ENCODE measurements around the gene SUPT16H. TPM values are rescaled to one million over a fixed set of nuclear protein-coding genes. Genes with fewer than 3 reads are reported as not detected.

SUPT16H gene
- total and polyA plus RNA-seq, 2 of the 13 experiments (the other 11 are each of a cell fraction or from before 2014, with no cell fraction given) = 77.5 to 230 TPM

DNA sequence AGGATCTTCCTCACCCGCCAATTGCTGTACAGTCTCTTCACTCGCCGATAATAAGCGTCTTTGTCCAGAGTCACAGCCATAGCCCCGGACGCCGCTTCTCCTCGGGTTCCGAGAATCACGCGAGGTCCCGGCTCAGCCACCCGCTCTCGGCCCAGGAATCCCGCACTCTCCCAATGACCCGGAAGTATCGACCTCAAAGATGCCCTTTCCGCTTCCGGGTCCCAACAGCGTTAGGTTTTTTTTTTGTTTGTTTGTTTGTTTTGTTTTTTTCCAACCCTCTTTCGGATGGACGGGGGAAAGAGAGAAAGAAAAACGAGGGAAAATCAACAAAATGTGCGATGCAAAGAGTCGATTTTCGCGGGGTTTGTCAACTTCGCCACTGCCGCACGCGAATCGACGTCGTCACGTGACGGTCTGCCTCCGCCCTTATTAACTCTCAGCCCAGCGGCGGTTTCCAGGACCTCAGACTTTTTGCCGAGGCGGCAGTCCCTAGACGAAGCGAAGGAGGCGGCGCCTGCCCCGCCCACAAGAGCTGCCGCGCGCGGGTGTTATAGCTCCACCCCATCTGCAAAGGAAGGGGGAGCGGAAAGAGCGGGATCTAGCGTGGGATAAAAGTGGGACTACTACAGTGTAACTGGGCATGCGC, at the start of gene SUPT16H (continued):
- TF ChIP-seq GZF1 (CRISPR knock-in tag; IDR thresholded peaks at IDR 0.05) (no peak), ZNF607 (CRISPR knock-in tag; IDR thresholded peaks at IDR 0.05; ENCODE audit: borderline replicate concordance) (peak; percentile 70; the same call in 1 of the 2 replicates), ZFAT (CRISPR knock-in tag; conservative IDR thresholded peaks at IDR 0.05) (no peak), ESRRA (CRISPR knock-in tag; IDR thresholded peaks at IDR 0.05; ENCODE audit: low read depth) (no peak; the same call in 1 of the 2 replicates), ZBTB39 (CRISPR knock-in tag; IDR thresholded peaks at IDR 0.05) (0 out of 2 replicates have a peak, but pooled peaks have one; percentile 52), ZNF124 (CRISPR knock-in tag; IDR thresholded peaks at IDR 0.05) (0 out of 2 replicates have a peak, but pooled peaks have one; percentile 12), ZNF234 (CRISPR knock-in tag; conservative IDR thresholded peaks at IDR 0.05) (no peak), MZF1 (CRISPR knock-in tag; IDR thresholded peaks at IDR 0.05; ENCODE audit: borderline replicate concordance) (peak; percentile 91; the same call in 1 of the 2 replicates), NAIF1 (CRISPR knock-in tag; IDR thresholded peaks at IDR 0.05; ENCODE audit: borderline replicate concordance) (peak; percentile 65; the same call in 1 of the 2 replicates), ZNF143 (CRISPR knock-in tag; IDR thresholded peaks at IDR 0.05) (no peak), TRAFD1 (CRISPR knock-in tag; IDR thresholded peaks at IDR 0.05; ENCODE audit: borderline replicate concordance) (peak; percentile 82; the same call in 1 of the 2 replicates), ZFP36L2 (CRISPR knock-in tag; IDR thresholded peaks at IDR 0.05) (no peak), REXO4 (CRISPR knock-in tag; IDR thresholded peaks at IDR 0.05; ENCODE audit: borderline replicate concordance) (0 out of 2 replicates have a peak, but pooled peaks have one; percentile 60), SIX1 (CRISPR knock-in tag; IDR thresholded peaks at IDR 0.05; ENCODE audit: borderline replicate concordance) (peak; percentile 47; the same call in 1 of the 2 replicates)
- TF ChIP-seq, protein P1, sequence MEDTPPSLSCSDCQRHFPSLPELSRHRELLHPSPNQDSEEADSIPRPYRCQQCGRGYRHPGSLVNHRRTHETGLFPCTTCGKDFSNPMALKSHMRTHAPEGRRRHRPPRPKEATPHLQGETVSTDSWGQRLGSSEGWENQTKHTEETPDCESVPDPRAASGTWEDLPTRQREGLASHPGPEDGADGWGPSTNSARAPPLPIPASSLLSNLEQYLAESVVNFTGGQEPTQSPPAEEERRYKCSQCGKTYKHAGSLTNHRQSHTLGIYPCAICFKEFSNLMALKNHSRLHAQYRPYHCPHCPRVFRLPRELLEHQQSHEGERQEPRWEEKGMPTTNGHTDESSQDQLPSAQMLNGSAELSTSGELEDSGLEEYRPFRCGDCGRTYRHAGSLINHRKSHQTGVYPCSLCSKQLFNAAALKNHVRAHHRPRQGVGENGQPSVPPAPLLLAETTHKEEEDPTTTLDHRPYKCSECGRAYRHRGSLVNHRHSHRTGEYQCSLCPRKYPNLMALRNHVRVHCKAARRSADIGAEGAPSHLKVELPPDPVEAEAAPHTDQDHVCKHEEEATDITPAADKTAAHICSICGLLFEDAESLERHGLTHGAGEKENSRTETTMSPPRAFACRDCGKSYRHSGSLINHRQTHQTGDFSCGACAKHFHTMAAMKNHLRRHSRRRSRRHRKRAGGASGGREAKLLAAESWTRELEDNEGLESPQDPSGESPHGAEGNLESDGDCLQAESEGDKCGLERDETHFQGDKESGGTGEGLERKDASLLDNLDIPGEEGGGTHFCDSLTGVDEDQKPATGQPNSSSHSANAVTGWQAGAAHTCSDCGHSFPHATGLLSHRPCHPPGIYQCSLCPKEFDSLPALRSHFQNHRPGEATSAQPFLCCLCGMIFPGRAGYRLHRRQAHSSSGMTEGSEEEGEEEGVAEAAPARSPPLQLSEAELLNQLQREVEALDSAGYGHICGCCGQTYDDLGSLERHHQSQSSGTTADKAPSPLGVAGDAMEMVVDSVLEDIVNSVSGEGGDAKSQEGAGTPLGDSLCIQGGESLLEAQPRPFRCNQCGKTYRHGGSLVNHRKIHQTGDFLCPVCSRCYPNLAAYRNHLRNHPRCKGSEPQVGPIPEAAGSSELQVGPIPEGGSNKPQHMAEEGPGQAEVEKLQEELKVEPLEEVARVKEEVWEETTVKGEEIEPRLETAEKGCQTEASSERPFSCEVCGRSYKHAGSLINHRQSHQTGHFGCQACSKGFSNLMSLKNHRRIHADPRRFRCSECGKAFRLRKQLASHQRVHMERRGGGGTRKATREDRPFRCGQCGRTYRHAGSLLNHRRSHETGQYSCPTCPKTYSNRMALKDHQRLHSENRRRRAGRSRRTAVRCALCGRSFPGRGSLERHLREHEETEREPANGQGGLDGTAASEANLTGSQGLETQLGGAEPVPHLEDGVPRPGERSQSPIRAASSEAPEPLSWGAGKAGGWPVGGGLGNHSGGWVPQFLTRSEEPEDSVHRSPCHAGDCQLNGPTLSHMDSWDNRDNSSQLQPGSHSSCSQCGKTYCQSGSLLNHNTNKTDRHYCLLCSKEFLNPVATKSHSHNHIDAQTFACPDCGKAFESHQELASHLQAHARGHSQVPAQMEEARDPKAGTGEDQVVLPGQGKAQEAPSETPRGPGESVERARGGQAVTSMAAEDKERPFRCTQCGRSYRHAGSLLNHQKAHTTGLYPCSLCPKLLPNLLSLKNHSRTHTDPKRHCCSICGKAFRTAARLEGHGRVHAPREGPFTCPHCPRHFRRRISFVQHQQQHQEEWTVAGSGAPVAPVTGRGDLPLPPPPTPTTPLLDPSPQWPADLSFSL (CRISPR knock-in tag; IDR thresholded peaks at IDR 0.05) = no peak

Measured in HepG2 (cell line).